GM12801 (cell line): ENCODE measurements around the gene BHLHE23.

ENCODE experiments used
- CTCF ChIP-seq: IDR thresholded peaks from one replicate; pipeline ENCODE4 v1.5.1; 2011; ENCODE audit warnings: control low read depth; ENCODE audit not compliant: insufficient read length; ENCODE audit errors: extremely low read depth

BHLHE23 gene

DNA sequence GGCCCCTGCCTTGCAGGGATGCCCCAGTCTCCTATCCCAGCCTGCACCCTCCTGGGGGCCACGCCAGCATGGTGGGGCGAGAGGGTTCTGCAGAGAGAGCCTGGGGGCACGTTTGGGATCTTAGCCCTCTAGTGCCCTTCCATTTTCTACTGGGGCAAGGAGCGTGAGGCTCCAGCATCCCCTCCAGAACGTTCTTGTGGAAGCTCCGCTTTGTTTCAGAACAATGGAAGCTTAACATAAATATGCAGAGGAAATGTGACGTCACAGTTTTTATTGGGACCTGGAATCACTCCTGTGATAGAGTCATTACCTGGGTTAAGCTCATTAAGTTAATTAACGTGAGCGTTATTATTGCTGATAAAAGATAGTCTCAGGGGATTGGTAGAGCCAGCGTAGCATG is 19.6 kb downstream of the BHLHE23 start:
- TF ChIP-seq CTCF = no peak

DNA sequence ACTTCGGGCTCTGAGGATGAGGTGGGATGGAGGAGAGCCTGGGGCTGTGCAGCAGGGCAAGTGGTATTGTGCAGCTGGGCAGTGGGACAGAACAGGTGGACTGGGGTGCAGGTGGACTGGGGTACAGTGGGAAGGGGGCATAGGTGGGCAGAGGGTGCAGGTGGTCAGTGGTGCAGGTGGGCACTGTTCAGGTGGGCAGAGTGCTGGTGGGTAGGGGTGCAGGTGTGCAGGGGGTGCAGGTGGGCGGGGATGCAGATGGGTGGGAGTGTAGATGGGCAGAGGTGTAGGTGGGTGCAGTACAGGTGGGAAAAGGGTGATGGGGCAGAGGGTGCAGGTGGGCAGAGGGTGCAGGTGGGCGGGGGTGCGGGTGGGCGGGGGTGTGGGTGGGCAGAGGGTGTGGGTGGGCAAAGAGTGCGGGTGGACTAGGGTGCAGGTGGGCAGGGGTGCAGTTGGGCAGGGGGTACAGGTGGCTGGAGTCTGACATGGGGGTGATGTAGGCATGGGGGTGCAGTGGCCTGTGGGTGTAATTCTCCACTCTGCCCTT is 20.4 kb downstream of the BHLHE23 start:
- TF ChIP-seq CTCF = no peak

GRCh38 chr20:62985444-62985778 is 21.4 kb downstream of the BHLHE23 start:
- no peak for TF ChIP-seq CTCF

DNA sequence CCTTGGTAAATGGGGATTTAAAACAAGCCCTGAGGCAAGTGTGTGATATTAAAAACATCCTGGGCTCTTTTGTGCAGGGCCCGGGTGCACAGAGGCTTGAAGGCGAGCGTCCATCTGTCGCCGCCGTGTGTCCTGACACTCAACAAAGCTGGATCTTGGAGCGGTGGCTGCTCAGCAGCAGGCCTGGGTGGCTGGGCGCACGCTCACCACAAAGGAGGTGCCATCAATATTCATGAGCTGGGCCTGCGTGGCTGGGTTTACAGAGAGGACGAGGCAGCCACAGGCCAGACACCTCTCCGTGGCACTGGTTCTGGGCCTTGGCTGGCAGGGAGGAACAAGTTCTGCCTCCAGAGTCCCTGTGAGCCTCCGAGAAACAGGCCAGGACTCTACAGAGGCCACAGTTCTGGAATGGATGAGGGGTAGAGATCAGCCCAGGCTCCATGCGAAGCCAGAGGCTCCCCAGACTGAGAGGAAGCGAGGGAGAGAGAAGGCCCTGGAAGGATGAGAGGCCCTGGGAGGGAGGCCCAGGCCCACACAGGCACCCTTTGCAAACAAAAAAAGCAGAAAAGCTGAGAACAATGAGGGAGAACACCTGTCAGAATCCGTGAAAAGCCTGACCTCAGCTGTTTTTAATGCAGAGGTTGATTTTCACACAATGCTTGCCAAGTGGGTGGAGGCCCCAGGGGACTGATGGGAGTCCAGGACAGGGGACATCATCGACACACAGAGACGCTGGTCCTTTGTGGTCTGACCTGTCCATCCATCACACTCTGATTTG is 21.9 kb downstream of the BHLHE23 start:
- no peak for TF ChIP-seq CTCF

DNA sequence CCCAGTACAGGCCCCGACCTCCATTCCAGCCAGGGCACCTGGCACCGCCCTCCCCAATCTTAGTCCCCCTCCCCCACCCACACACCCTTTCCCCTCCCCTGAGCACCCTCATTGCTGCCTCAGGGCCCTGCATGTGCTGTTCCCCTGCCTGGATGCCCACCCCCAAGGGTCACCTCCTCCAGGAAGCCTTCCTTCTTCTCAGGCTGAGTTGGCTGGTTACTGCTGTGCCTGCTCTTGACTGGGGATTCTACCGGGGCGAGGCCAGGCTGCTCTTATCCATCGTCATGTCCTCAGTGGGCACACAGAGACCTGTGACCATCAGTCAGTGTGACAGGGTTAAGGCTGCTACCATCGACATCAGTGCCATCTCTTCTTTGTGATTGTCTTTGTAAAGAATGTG is 23.6 kb downstream of the BHLHE23 start:
- no peak for TF ChIP-seq CTCF

GRCh38 chr20:62982124-62983075 is 24.4 kb downstream of the BHLHE23 start:
- no peak for TF ChIP-seq CTCF

DNA sequence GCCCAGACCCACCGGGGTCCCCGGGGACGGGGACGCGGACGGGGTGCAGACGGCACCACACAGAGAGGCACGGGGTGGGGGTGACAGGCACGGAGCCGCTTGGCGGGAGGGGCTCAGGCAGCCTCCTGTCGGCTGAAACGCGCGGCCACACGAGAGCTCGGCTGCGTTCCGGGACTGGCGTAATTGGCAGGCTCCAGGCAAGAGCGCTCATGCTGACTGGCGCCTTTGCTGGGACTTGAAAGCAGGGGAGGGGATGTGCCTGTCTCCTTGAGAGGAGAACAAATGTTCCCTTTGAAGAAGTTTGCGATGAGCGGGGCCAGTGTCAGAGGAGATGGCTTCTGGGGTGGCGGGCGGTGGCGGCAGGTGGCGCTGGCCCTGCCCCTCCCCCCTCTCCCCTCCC is 25.8 kb downstream of the BHLHE23 start:
- TF ChIP-seq CTCF = no peak
